H1 (cell line): ENCODE measurements around the gene TRAF4. TPM values are rescaled to one million over a fixed set of nuclear protein-coding genes. Genes with fewer than 3 reads are reported as not detected.

Experiments used
- CTCF ChIA-PET: fragments of 300-600 bp; sonication (Branson Sonifier 250); formaldehyde crosslinking; loops from one replicate; lab custom pipeline; 2021; ENCODE audit not compliant: partially characterized antibody; lab: Charles Lee
- POLR2A ChIA-PET: fragments of 300-600 bp; sonication (Branson Sonifier 250); formaldehyde crosslinking; loops from one replicate; lab custom pipeline; 2021; ENCODE audit warnings: inconsistent platforms; ENCODE audit not compliant: partially characterized antibody; lab: Charles Lee
- DNase-seq, 2 experiments: peaks; one replicate each; pipeline versions ENCODE4 v3.0.0 to v3.0.0-alpha.2; 2010 to 2022; ENCODE audit warnings: low spot score in 2 of 2, low read depth in 1 of 2, mixed read lengths in 1 of 2
- FAIRE-seq: peaks from 2 replicates; lab custom pipeline; 2011; peaks lifted over from hg19 to GRCh38; lab: Jason Lieb, UNC
- H2AFZ ChIP-seq: 2 replicates; pipeline ENCODE4 v1.8.1; 2012; ENCODE audit warnings: low read length, inconsistent platforms
- H2AK5ac ChIP-seq: 2 replicates; pipeline ENCODE4 v1.6.1; 2013; ENCODE audit warnings: low read depth, low read length
- H2BK120ac ChIP-seq: replicated peaks from 2 replicates; pipeline ENCODE3; 2013; ENCODE audit warnings: low read depth, low read length, inconsistent platforms
- H2BK12ac ChIP-seq: 2 replicates; pipeline ENCODE4 v1.6.1; 2013; ENCODE audit warnings: low read depth, low read length
- H2BK15ac ChIP-seq: 2 replicates; pipeline ENCODE4 v1.6.1; 2013; ENCODE audit warnings: low read length
- H2BK20ac ChIP-seq: 2 replicates; pipeline ENCODE4 v1.6.1; 2013; ENCODE audit warnings: low read length
- H2BK5ac ChIP-seq: 2 replicates; pipeline ENCODE4 v1.6.1; 2013; ENCODE audit warnings: low read depth, low read length
- H3K14ac ChIP-seq: 2 replicates; pipeline ENCODE4 v1.6.1; 2013; ENCODE audit warnings: inconsistent platforms; ENCODE audit not compliant: insufficient read length
- H3K18ac ChIP-seq: 2 replicates; pipeline ENCODE4 v1.6.1; 2013; ENCODE audit warnings: low read length; ENCODE audit errors: extremely low read depth
- H3K23ac ChIP-seq: 2 replicates; pipeline ENCODE4 v1.6.1; 2013; ENCODE audit warnings: inconsistent platforms; ENCODE audit not compliant: insufficient read length
- H3K23me2 ChIP-seq: 2 replicates; pipeline ENCODE4 v1.6.1; 2013; ENCODE audit warnings: low read depth, low read length
- H3K27ac ChIP-seq: 2 replicates; pipeline ENCODE4 v1.6.1; 2011; ENCODE audit warnings: low read depth, low read length, inconsistent platforms
- H3K27me3 ChIP-seq, 4 experiments: replicated peaks in 1 of 4; 1 replicate in 1 of 4; 2 replicates in 3 of 4; pipeline versions ENCODE4 v1.6.1 to v1.8.1; 2011 to 2013; ENCODE audit warnings: low read length in 3 of 4, mild to moderate bottlenecking in 3 of 4, inconsistent platforms in 2 of 4, mixed read lengths in 2 of 4, moderate library complexity in 1 of 4; ENCODE audit not compliant: control insufficient read depth in 3 of 4, insufficient read depth in 3 of 4; ENCODE audit errors: extremely low read depth in 1 of 4
- H3K36me3 ChIP-seq, 4 experiments: 2 replicates each; pipeline versions ENCODE4 v1.6.1 to v1.8.1; 2011 to 2013; ENCODE audit warnings: mild to moderate bottlenecking in 4 of 4, low read length in 3 of 4, moderate library complexity in 2 of 4, control low read depth in 1 of 4, inconsistent platforms in 1 of 4; ENCODE audit not compliant: insufficient read depth in 4 of 4, control insufficient read depth in 2 of 4
- H3K4ac ChIP-seq: replicated peaks from 2 replicates; pipeline ENCODE3; 2013; ENCODE audit warnings: low read length, low read depth, mixed read lengths, inconsistent platforms; ENCODE audit not compliant: insufficient read length
- H3K4me1 ChIP-seq, 4 experiments: replicated peaks in 1 of 4; 1 replicate in 1 of 4; 2 replicates in 3 of 4; pipeline versions ENCODE4 v1.6.1 to v1.8.1; 2011 to 2013; ENCODE audit warnings: low read length in 3 of 4, inconsistent platforms in 2 of 4, mixed read lengths in 1 of 4; ENCODE audit not compliant: insufficient read depth in 4 of 4, control insufficient read depth in 3 of 4
- H3K4me2 ChIP-seq, 2 experiments: 2 replicates each; pipeline versions ENCODE4 v1.6.1 to v1.8.1; 2011 to 2013; ENCODE audit warnings: low read depth in 2 of 2, low read length in 2 of 2, control low read depth in 1 of 2, inconsistent platforms in 1 of 2, mild to moderate bottlenecking in 1 of 2; ENCODE audit not compliant: insufficient read depth in 1 of 2
- H3K4me3 ChIP-seq, 4 experiments: fragments of 200-600, 300-600 bp in 1 of 4; sonication (generic), shearing (Covaris generic), sonication (Bioruptor Twin) in 1 of 4; 2 replicates each; pipeline versions ENCODE4 v1.5.1 to v1.8.1; 2011 to 2016; ENCODE audit warnings: low read length in 4 of 4, low read depth in 3 of 4, control low read depth in 2 of 4, inconsistent platforms in 2 of 4, mild to moderate bottlenecking in 2 of 4, mixed read lengths in 1 of 4, moderate library complexity in 1 of 4; ENCODE audit not compliant: insufficient read depth in 2 of 4; ENCODE audit errors: extremely low read depth in 1 of 4
- H3K56ac ChIP-seq: replicated peaks from 2 replicates; pipeline ENCODE3; 2013; ENCODE audit warnings: low read depth, mild to moderate bottlenecking, mixed read lengths, low read length, inconsistent platforms; ENCODE audit not compliant: insufficient read length
- H3K79me1 ChIP-seq: 2 replicates; pipeline ENCODE4 v1.6.1; 2013; ENCODE audit warnings: low read depth, low read length, control low read depth
- H3K79me2 ChIP-seq, 2 experiments: 2 replicates each; pipeline versions ENCODE4 v1.6.1 to v1.8.1; 2012 to 2013; ENCODE audit warnings: low read length in 2 of 2, mild to moderate bottlenecking in 2 of 2, inconsistent platforms in 1 of 2; ENCODE audit not compliant: insufficient read depth in 2 of 2, control insufficient read depth in 1 of 2
- H3K9ac ChIP-seq, 4 experiments: replicated peaks in 1 of 4; 1 replicate in 1 of 4; 2 replicates in 3 of 4; pipeline versions ENCODE4 v1.6.1 to v1.8.1; 2011 to 2013; ENCODE audit warnings: low read depth in 3 of 4, low read length in 3 of 4, control low read depth in 2 of 4, mild to moderate bottlenecking in 2 of 4, moderate library complexity in 2 of 4, inconsistent platforms in 1 of 4; ENCODE audit errors: extremely low read depth in 1 of 4
- H3K9me3 ChIP-seq, 2 experiments: 2 replicates each; pipeline versions ENCODE4 v1.6.1 to v1.8.1; 2012 to 2013; ENCODE audit warnings: mild to moderate bottlenecking in 2 of 2, moderate library complexity in 2 of 2, control low read depth in 1 of 2, inconsistent platforms in 1 of 2, low read depth in 1 of 2, low read length in 1 of 2, mixed read lengths in 1 of 2; ENCODE audit not compliant: insufficient read depth in 2 of 2
- H4K20me1 ChIP-seq, 2 experiments: replicated peaks in 1 of 2; 2 replicates each; pipeline versions ENCODE3 to v1.8.1; 2011 to 2013; ENCODE audit warnings: inconsistent platforms in 2 of 2, low read length in 2 of 2, mild to moderate bottlenecking in 1 of 2; ENCODE audit not compliant: insufficient read depth in 2 of 2, control insufficient read depth in 1 of 2
- H4K5ac ChIP-seq: 2 replicates; pipeline ENCODE4 v1.6.1; 2013; ENCODE audit warnings: low read length, low read depth, mixed read lengths, inconsistent platforms; ENCODE audit not compliant: insufficient read length
- H4K8ac ChIP-seq: 2 replicates; pipeline ENCODE4 v1.8.0; 2013; ENCODE audit warnings: mild to moderate bottlenecking, moderate library complexity, low read length, inconsistent platforms; ENCODE audit not compliant: insufficient read depth; ENCODE audit errors: extremely low read depth
- H4K91ac ChIP-seq: replicated peaks from 2 replicates; pipeline ENCODE3; 2013; ENCODE audit warnings: low read length, mixed read lengths, inconsistent platforms; ENCODE audit not compliant: insufficient read length
- GTF2F1 ChIP-seq: IDR thresholded peaks from 2 replicates; pipeline ENCODE4 v1.6.1; 2012; ENCODE audit warnings: low read depth, low read length, improper control_type of control experiment, borderline replicate concordance
- KDM1A ChIP-seq: fragments of 200-600, 300-600 bp; sonication (generic); IDR thresholded peaks from 2 replicates; pipeline ENCODE4 v1.7.1; 2016; ENCODE audit warnings: mild to moderate bottlenecking, low read length, borderline replicate concordance
- SIX5 ChIP-seq: IDR thresholded peaks from 2 replicates; pipeline ENCODE4 v1.6.1; 2011; ENCODE audit warnings: mild to moderate bottlenecking, low read depth, low read length
- SP2 ChIP-seq: IDR thresholded peaks from 2 replicates; pipeline ENCODE4 v1.6.1; 2012; ENCODE audit warnings: mild to moderate bottlenecking, low read length, inconsistent platforms
- SRF ChIP-seq: IDR thresholded peaks from 2 replicates; pipeline ENCODE4 v1.6.1; 2011; ENCODE audit warnings: mild to moderate bottlenecking, low read depth, low read length, moderate library complexity
- SUZ12 ChIP-seq: fragments of 200-600 bp; sonication (generic); IDR thresholded peaks from 2 replicates; pipeline ENCODE4 v1.6.1; 2012; ENCODE audit warnings: mild to moderate bottlenecking, inconsistent platforms, low read length, moderate library complexity, mixed read lengths
- WGBS, 2 experiments: shearing (Covaris generic) in 1 of 2; methylation state at CpG; one replicate each; pipeline versions ENCODE4 v1.1.6 to v1.1.7; 2013 to 2015; ENCODE audit warnings: low lambda C conversion rate in 2 of 2, mixed read lengths in 2 of 2, inconsistent platforms in 1 of 2, low coverage in 1 of 2, missing lambda C conversion rate in 1 of 2; ENCODE audit not compliant: insufficient replicate concordance in 2 of 2, insufficient coverage in 1 of 2, insufficient read length in 1 of 2; ENCODE audit errors: extremely low coverage in 1 of 2, missing lambda C conversion rate in 1 of 2; 5-methylcytosine and 5-hydroxymethylcytosine counted together
- polyA plus RNA-seq, 7 experiments: library from polyadenylated mRNA; depleted of rRNA in 3 of 7; stranded (reverse) in 5 of 7; unstranded in 2 of 7; fragments of >200 nt in 5 of 7; fragments of 200-250 nt in 2 of 7; gene quantifications; 1 replicate in 5 of 7; 2 replicates in 1 of 7; 4 replicates in 1 of 7; pipeline versions ENCODE4 v1.2.1 to v1.2.3, GENCODE V29; 2011 to 2013; ENCODE audit warnings: missing spikeins in 2 of 7, mixed read lengths in 2 of 7
- total RNA-seq: library from RNA; stranded (reverse); fragmentation: NEBNext Ultra II Directional; extraction: Animal tissue kit (Norgen Biotek cat#: 25700); gene quantifications from 2 replicates; pipeline ENCODE4 v1.2.1, GENCODE V29; 2021
- TF ChIP-seq, protein P1 (sequence below), 3 experiments: IDR thresholded peaks; 1 replicate in 2 of 3; 2 replicates in 1 of 3; pipeline versions ENCODE4 v1.5.1 to v1.6.1; 2011; ENCODE audit warnings: low read length in 3 of 3, mild to moderate bottlenecking in 3 of 3, inconsistent platforms in 2 of 3, low read depth in 1 of 3, moderate library complexity in 1 of 3; ENCODE audit not compliant: insufficient read depth in 1 of 3; ENCODE audit errors: control extremely low read depth in 1 of 3

The TRAF4 gene
- total and polyA plus RNA-seq, 2 of the 8 experiments (the other 6 are each of a cell fraction or from before 2014, with no cell fraction given), result 167 to 170 TPM

GRCh38 chr17:28760601-28761562 is 17.1 kb downstream of the TRAF4 start:
- Histone ChIP-seq H2BK120ac (peak overlapping the region; percentile 94), H3K23me2 (no peaks in the 10 kb centered on the region), H2BK12ac (peak overlapping the region; percentile 89), H2BK20ac (peak overlapping the region; percentile 95), H4K20me1 (peaks cover 0 to 4% of the 10 kb centered on the region in 2 experiments), H4K91ac (peak overlapping the region; percentile 78), H3K56ac (peak overlapping the region; percentile 73), H3K79me2 (peaks cover 0 to 10% of the 10 kb centered on the region in 2 experiments; a peak in 1 of 4 replicates), H4K5ac (no peak overlapping the region), H3K4me3 (peak overlapping the region in 2 of 4 experiments; percentile 1 to 26; a peak in 1 of 8 replicates), H2BK5ac (peak overlapping the region; percentile 96; the same call in 1 of the 2 replicates), H3K4me1 (peaks cover 9 to 25% (median 18%) of the 10 kb centered on the region in 4 experiments), H3K4ac (peak overlapping the region; percentile 87), H2BK15ac (no peak overlapping the region), H3K9ac (no peak overlapping the region), H3K36me3 (peaks cover 17 to 34% (median 24%) of the 10 kb centered on the region in 4 experiments), H3K9me3 (no peaks in the 10 kb centered on the region), H3K14ac (no peak overlapping the region), H4K8ac (no peak overlapping the region), H3K18ac (peak overlapping the region; percentile 94; the same call in 1 of the 2 replicates), H2AK5ac (0 out of 2 replicates have a peak overlapping the region, but pooled peaks have one; percentile 20), H2AFZ (no peak overlapping the region), H3K27me3 (no peaks in the 10 kb centered on the region), H3K79me1 (no peaks in the 10 kb centered on the region; the same call in 1 of the 2 replicates), H3K4me2 (peak overlapping the region; percentile 51 to 62), H3K23ac (no peak overlapping the region), H3K27ac (peak overlapping the region; percentile 44; the same call in 1 of the 2 replicates)
- ChIA-PET CTCF (interaction anchor here (0.6 to 7.3 kb wide), 20 partner anchors 10 to 192 kb away, joined by 3 to 134 read pairs (median 8); partner anchors contain the start of genes DHRS13, FLOT2, NEK8 and TLCD1), POLR2A (interaction anchor here (0.6 to 11.4 kb wide), 25 partner anchors 12 to 189 kb away, joined by 3 to 240 read pairs (median 4); partner anchors contain the start of genes FAM222B, FLOT2, NEK8 and RPL23A)
- DNase-seq (peak in 1 of 2 experiments; percentile 83), FAIRE-seq (peak; percentile 83)
- WGBS, 2 experiments, result 14% methylated on average over 9 of the region's 9 CpGs; no CpG with 5 or more reads in 1 of the 2 experiments
- TF ChIP-seq GTF2F1 (no peak), KDM1A (no peak; the same call in 1 of the 2 replicates), SRF (no peak), SUZ12 (no peak), SP2 (no peak), SIX5 (no peak)
- TF ChIP-seq, protein P1, sequence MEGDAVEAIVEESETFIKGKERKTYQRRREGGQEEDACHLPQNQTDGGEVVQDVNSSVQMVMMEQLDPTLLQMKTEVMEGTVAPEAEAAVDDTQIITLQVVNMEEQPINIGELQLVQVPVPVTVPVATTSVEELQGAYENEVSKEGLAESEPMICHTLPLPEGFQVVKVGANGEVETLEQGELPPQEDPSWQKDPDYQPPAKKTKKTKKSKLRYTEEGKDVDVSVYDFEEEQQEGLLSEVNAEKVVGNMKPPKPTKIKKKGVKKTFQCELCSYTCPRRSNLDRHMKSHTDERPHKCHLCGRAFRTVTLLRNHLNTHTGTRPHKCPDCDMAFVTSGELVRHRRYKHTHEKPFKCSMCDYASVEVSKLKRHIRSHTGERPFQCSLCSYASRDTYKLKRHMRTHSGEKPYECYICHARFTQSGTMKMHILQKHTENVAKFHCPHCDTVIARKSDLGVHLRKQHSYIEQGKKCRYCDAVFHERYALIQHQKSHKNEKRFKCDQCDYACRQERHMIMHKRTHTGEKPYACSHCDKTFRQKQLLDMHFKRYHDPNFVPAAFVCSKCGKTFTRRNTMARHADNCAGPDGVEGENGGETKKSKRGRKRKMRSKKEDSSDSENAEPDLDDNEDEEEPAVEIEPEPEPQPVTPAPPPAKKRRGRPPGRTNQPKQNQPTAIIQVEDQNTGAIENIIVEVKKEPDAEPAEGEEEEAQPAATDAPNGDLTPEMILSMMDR (IDR thresholded peaks at IDR 0.05; ENCODE audit: control extremely low read depth in 1 of 3, insufficient read depth in 1 of 3, low read depth in 1 of 3, low read length in 3 of 3), result no peak
